H1 (cell line): ENCODE data around the gene DLL1. TPM values are rescaled to one million over a fixed set of nuclear protein-coding genes. Genes with fewer than 3 reads are reported as not detected.

Experiments used
- CTCF ChIA-PET: fragments of 300-600 bp; sonication (Branson Sonifier 250); formaldehyde crosslinking; loops from one replicate; lab custom pipeline; 2021; ENCODE audit not compliant: partially characterized antibody; lab: Charles Lee
- POLR2A ChIA-PET: fragments of 300-600 bp; sonication (Branson Sonifier 250); formaldehyde crosslinking; loops from one replicate; lab custom pipeline; 2021; ENCODE audit warnings: inconsistent platforms; ENCODE audit not compliant: partially characterized antibody; lab: Charles Lee
- DNase-seq, 2 experiments: peaks; one replicate each; pipeline versions ENCODE4 v3.0.0 to v3.0.0-alpha.2; 2010 to 2022; ENCODE audit warnings: low spot score in 2 of 2, low read depth in 1 of 2, mixed read lengths in 1 of 2
- FAIRE-seq: peaks from 2 replicates; lab custom pipeline; 2011; peaks lifted over from hg19 to GRCh38; lab: Jason Lieb, UNC
- H2AFZ ChIP-seq: 2 replicates; pipeline ENCODE4 v1.8.1; 2012; ENCODE audit warnings: low read length, inconsistent platforms
- H2AK5ac ChIP-seq: 2 replicates; pipeline ENCODE4 v1.6.1; 2013; ENCODE audit warnings: low read depth, low read length
- H2BK120ac ChIP-seq: replicated peaks from 2 replicates; pipeline ENCODE3; 2013; ENCODE audit warnings: low read depth, low read length, inconsistent platforms
- H2BK12ac ChIP-seq: 2 replicates; pipeline ENCODE4 v1.6.1; 2013; ENCODE audit warnings: low read depth, low read length
- H2BK15ac ChIP-seq: 2 replicates; pipeline ENCODE4 v1.6.1; 2013; ENCODE audit warnings: low read length
- H2BK20ac ChIP-seq: 2 replicates; pipeline ENCODE4 v1.6.1; 2013; ENCODE audit warnings: low read length
- H2BK5ac ChIP-seq: 2 replicates; pipeline ENCODE4 v1.6.1; 2013; ENCODE audit warnings: low read depth, low read length
- H3K14ac ChIP-seq: 2 replicates; pipeline ENCODE4 v1.6.1; 2013; ENCODE audit warnings: inconsistent platforms; ENCODE audit not compliant: insufficient read length
- H3K18ac ChIP-seq: 2 replicates; pipeline ENCODE4 v1.6.1; 2013; ENCODE audit warnings: low read length; ENCODE audit errors: extremely low read depth
- H3K23ac ChIP-seq: 2 replicates; pipeline ENCODE4 v1.6.1; 2013; ENCODE audit warnings: inconsistent platforms; ENCODE audit not compliant: insufficient read length
- H3K23me2 ChIP-seq: 2 replicates; pipeline ENCODE4 v1.6.1; 2013; ENCODE audit warnings: low read depth, low read length
- H3K27ac ChIP-seq: 2 replicates; pipeline ENCODE4 v1.6.1; 2011; ENCODE audit warnings: low read depth, low read length, inconsistent platforms
- H3K27me3 ChIP-seq, 4 experiments: replicated peaks in 1 of 4; 1 replicate in 1 of 4; 2 replicates in 3 of 4; pipeline versions ENCODE4 v1.6.1 to v1.8.1; 2011 to 2013; ENCODE audit warnings: low read length in 3 of 4, mild to moderate bottlenecking in 3 of 4, inconsistent platforms in 2 of 4, mixed read lengths in 2 of 4, moderate library complexity in 1 of 4; ENCODE audit not compliant: control insufficient read depth in 3 of 4, insufficient read depth in 3 of 4; ENCODE audit errors: extremely low read depth in 1 of 4
- H3K36me3 ChIP-seq, 4 experiments: 2 replicates each; pipeline versions ENCODE4 v1.6.1 to v1.8.1; 2011 to 2013; ENCODE audit warnings: mild to moderate bottlenecking in 4 of 4, low read length in 3 of 4, moderate library complexity in 2 of 4, control low read depth in 1 of 4, inconsistent platforms in 1 of 4; ENCODE audit not compliant: insufficient read depth in 4 of 4, control insufficient read depth in 2 of 4
- H3K4ac ChIP-seq: replicated peaks from 2 replicates; pipeline ENCODE3; 2013; ENCODE audit warnings: low read length, low read depth, mixed read lengths, inconsistent platforms; ENCODE audit not compliant: insufficient read length
- H3K4me1 ChIP-seq, 4 experiments: replicated peaks in 1 of 4; 1 replicate in 1 of 4; 2 replicates in 3 of 4; pipeline versions ENCODE4 v1.6.1 to v1.8.1; 2011 to 2013; ENCODE audit warnings: low read length in 3 of 4, inconsistent platforms in 2 of 4, mixed read lengths in 1 of 4; ENCODE audit not compliant: insufficient read depth in 4 of 4, control insufficient read depth in 3 of 4
- H3K4me2 ChIP-seq, 2 experiments: 2 replicates each; pipeline versions ENCODE4 v1.6.1 to v1.8.1; 2011 to 2013; ENCODE audit warnings: low read depth in 2 of 2, low read length in 2 of 2, control low read depth in 1 of 2, inconsistent platforms in 1 of 2, mild to moderate bottlenecking in 1 of 2; ENCODE audit not compliant: insufficient read depth in 1 of 2
- H3K4me3 ChIP-seq, 4 experiments: fragments of 200-600, 300-600 bp in 1 of 4; sonication (generic), shearing (Covaris generic), sonication (Bioruptor Twin) in 1 of 4; 2 replicates each; pipeline versions ENCODE4 v1.5.1 to v1.8.1; 2011 to 2016; ENCODE audit warnings: low read length in 4 of 4, low read depth in 3 of 4, control low read depth in 2 of 4, inconsistent platforms in 2 of 4, mild to moderate bottlenecking in 2 of 4, mixed read lengths in 1 of 4, moderate library complexity in 1 of 4; ENCODE audit not compliant: insufficient read depth in 2 of 4; ENCODE audit errors: extremely low read depth in 1 of 4
- H3K56ac ChIP-seq: replicated peaks from 2 replicates; pipeline ENCODE3; 2013; ENCODE audit warnings: low read depth, mild to moderate bottlenecking, mixed read lengths, low read length, inconsistent platforms; ENCODE audit not compliant: insufficient read length
- H3K79me1 ChIP-seq: 2 replicates; pipeline ENCODE4 v1.6.1; 2013; ENCODE audit warnings: low read depth, low read length, control low read depth
- H3K79me2 ChIP-seq, 2 experiments: 2 replicates each; pipeline versions ENCODE4 v1.6.1 to v1.8.1; 2012 to 2013; ENCODE audit warnings: low read length in 2 of 2, mild to moderate bottlenecking in 2 of 2, inconsistent platforms in 1 of 2; ENCODE audit not compliant: insufficient read depth in 2 of 2, control insufficient read depth in 1 of 2
- H3K9ac ChIP-seq, 4 experiments: replicated peaks in 1 of 4; 1 replicate in 1 of 4; 2 replicates in 3 of 4; pipeline versions ENCODE4 v1.6.1 to v1.8.1; 2011 to 2013; ENCODE audit warnings: low read depth in 3 of 4, low read length in 3 of 4, control low read depth in 2 of 4, mild to moderate bottlenecking in 2 of 4, moderate library complexity in 2 of 4, inconsistent platforms in 1 of 4; ENCODE audit errors: extremely low read depth in 1 of 4
- H3K9me3 ChIP-seq, 2 experiments: 2 replicates each; pipeline versions ENCODE4 v1.6.1 to v1.8.1; 2012 to 2013; ENCODE audit warnings: mild to moderate bottlenecking in 2 of 2, moderate library complexity in 2 of 2, control low read depth in 1 of 2, inconsistent platforms in 1 of 2, low read depth in 1 of 2, low read length in 1 of 2, mixed read lengths in 1 of 2; ENCODE audit not compliant: insufficient read depth in 2 of 2
- H4K20me1 ChIP-seq, 2 experiments: replicated peaks in 1 of 2; 2 replicates each; pipeline versions ENCODE3 to v1.8.1; 2011 to 2013; ENCODE audit warnings: inconsistent platforms in 2 of 2, low read length in 2 of 2, mild to moderate bottlenecking in 1 of 2; ENCODE audit not compliant: insufficient read depth in 2 of 2, control insufficient read depth in 1 of 2
- H4K5ac ChIP-seq: 2 replicates; pipeline ENCODE4 v1.6.1; 2013; ENCODE audit warnings: low read length, low read depth, mixed read lengths, inconsistent platforms; ENCODE audit not compliant: insufficient read length
- H4K8ac ChIP-seq: 2 replicates; pipeline ENCODE4 v1.8.0; 2013; ENCODE audit warnings: mild to moderate bottlenecking, moderate library complexity, low read length, inconsistent platforms; ENCODE audit not compliant: insufficient read depth; ENCODE audit errors: extremely low read depth
- H4K91ac ChIP-seq: replicated peaks from 2 replicates; pipeline ENCODE3; 2013; ENCODE audit warnings: low read length, mixed read lengths, inconsistent platforms; ENCODE audit not compliant: insufficient read length
- ASH2L ChIP-seq: fragments of 200-600, 300-600 bp; sonication (generic); IDR thresholded peaks from one replicate; pipeline ENCODE4 v1.7.1; 2017; ENCODE audit warnings: low read length
- BACH1 ChIP-seq: IDR thresholded peaks from 2 replicates; pipeline ENCODE4 v1.6.1; 2012; ENCODE audit warnings: low read length, improper control_type of control experiment
- CBX5 ChIP-seq: fragments of 300-800, 300-1000 bp; sonication (generic); IDR thresholded peaks from 2 replicates; pipeline ENCODE4 v1.7.1; 2016; ENCODE audit warnings: antibody characterized with exemption, low read length, low read depth
- E2F6 ChIP-seq: IDR thresholded peaks from 2 replicates; pipeline ENCODE4 v1.6.1; 2012; ENCODE audit warnings: inconsistent platforms
- EZH2 ChIP-seq: fragments of 200-600 bp; sonication (generic); IDR thresholded peaks from 2 replicates; pipeline ENCODE4 v1.7.1; 2012; ENCODE audit warnings: low read depth, mild to moderate bottlenecking, moderate library complexity, low read length, inconsistent platforms; ENCODE audit not compliant: severe bottlenecking
- FOSL1 ChIP-seq: IDR thresholded peaks from 2 replicates; pipeline ENCODE4 v1.6.1; 2011; ENCODE audit warnings: mild to moderate bottlenecking, low read depth, low read length, moderate library complexity; ENCODE audit not compliant: insufficient read depth
- PHF8 ChIP-seq: fragments of 200-600 bp; sonication (generic); conservative IDR thresholded peaks from 2 replicates; pipeline ENCODE4 v1.7.1; 2012; ENCODE audit warnings: low read depth, mild to moderate bottlenecking, inconsistent platforms, low read length, moderate library complexity
- RXRA ChIP-seq: IDR thresholded peaks from 2 replicates; pipeline ENCODE4 v1.6.1; 2011; ENCODE audit warnings: low read depth, mild to moderate bottlenecking, low read length, moderate library complexity; ENCODE audit not compliant: insufficient read depth
- SUZ12 ChIP-seq: fragments of 200-600 bp; sonication (generic); IDR thresholded peaks from 2 replicates; pipeline ENCODE4 v1.6.1; 2012; ENCODE audit warnings: mild to moderate bottlenecking, inconsistent platforms, low read length, moderate library complexity, mixed read lengths
- TEAD4 ChIP-seq: IDR thresholded peaks from 2 replicates; pipeline ENCODE4 v1.6.1; 2012; ENCODE audit warnings: low read depth, low read length, inconsistent platforms, mixed read lengths
- WGBS, 2 experiments: shearing (Covaris generic) in 1 of 2; methylation state at CpG; one replicate each; pipeline versions ENCODE4 v1.1.6 to v1.1.7; 2013 to 2015; ENCODE audit warnings: low lambda C conversion rate in 2 of 2, mixed read lengths in 2 of 2, inconsistent platforms in 1 of 2, low coverage in 1 of 2, missing lambda C conversion rate in 1 of 2; ENCODE audit not compliant: insufficient replicate concordance in 2 of 2, insufficient coverage in 1 of 2, insufficient read length in 1 of 2; ENCODE audit errors: extremely low coverage in 1 of 2, missing lambda C conversion rate in 1 of 2; 5-methylcytosine and 5-hydroxymethylcytosine counted together
- polyA plus RNA-seq, 7 experiments: library from polyadenylated mRNA; depleted of rRNA in 3 of 7; stranded (reverse) in 5 of 7; unstranded in 2 of 7; fragments of >200 nt in 5 of 7; fragments of 200-250 nt in 2 of 7; gene quantifications; 1 replicate in 5 of 7; 2 replicates in 1 of 7; 4 replicates in 1 of 7; pipeline versions ENCODE4 v1.2.1 to v1.2.3, GENCODE V29; 2011 to 2013; ENCODE audit warnings: missing spikeins in 2 of 7, mixed read lengths in 2 of 7
- total RNA-seq: library from RNA; stranded (reverse); fragmentation: NEBNext Ultra II Directional; extraction: Animal tissue kit (Norgen Biotek cat#: 25700); gene quantifications from 2 replicates; pipeline ENCODE4 v1.2.1, GENCODE V29; 2021

Gene DLL1
- total and polyA plus RNA-seq, 2 of the 8 experiments (the other 6 are each of a cell fraction or from before 2014, with no cell fraction given), result 1.7 to 3.8 TPM

GRCh38 chr6:170291271-170292110 is 613 bp upstream of the DLL1 start:
- Histone ChIP-seq H3K56ac (no peak overlapping the region), H3K4me1 (peaks cover 21 to 53% (median 28%) of the 10 kb centered on the region in 4 experiments), H3K27ac (no peak overlapping the region), H4K91ac (no peak overlapping the region), H2BK15ac (no peak overlapping the region), H3K23ac (no peak overlapping the region), H3K14ac (no peak overlapping the region), H3K9ac (peak overlapping the region in 2 of 4 experiments; percentile 20 to 33; a peak in 1 of 7 replicates), H3K27me3 (peaks cover 55 to 86% (median 77%) of the 10 kb centered on the region in 4 experiments), H2BK5ac (no peak overlapping the region), H3K4me2 (peak overlapping the region; percentile 94 to 99), H2BK20ac (no peak overlapping the region), H3K23me2 (peaks cover 28% of the 10 kb centered on the region; the same call in 1 of the 2 replicates), H2AK5ac (no peak overlapping the region), H2BK120ac (no peak overlapping the region), H3K18ac (no peak overlapping the region; the same call in 1 of the 2 replicates), H4K5ac (no peak overlapping the region), H3K4ac (no peak overlapping the region), H3K79me2 (no peaks in the 10 kb centered on the region), H3K36me3 (peaks cover 2 to 10% (median 7%) of the 10 kb centered on the region in 4 experiments; a peak in 4 of 8 replicates), H4K20me1 (peaks cover 8 to 17% of the 10 kb centered on the region in 2 experiments), H3K4me3 (peak overlapping the region; percentile 48 to 77 (median 66)), H2AFZ (0 out of 2 replicates have a peak overlapping the region, but pooled peaks have one; percentile 36), H3K79me1 (no peaks in the 10 kb centered on the region), H4K8ac (peak overlapping the region; percentile 79), H3K9me3 (no peaks in the 10 kb centered on the region), H2BK12ac (no peak overlapping the region)
- ChIA-PET POLR2A (interaction anchor here (0.6 to 3.3 kb wide), 18 partner anchors 12 to 571 kb away, joined by 3 to 17 read pairs (median 4); partner anchors contain the start of gene FAM120B), CTCF (interaction anchor here (0.5 to 1.7 kb wide), 7 partner anchors 15 to 499 kb away, joined by 3 to 5 read pairs (median 4); no protein-coding TSS in a partner anchor)
- FAIRE-seq (no peak), DNase-seq (peak; percentile 67 to 88)
- 2% methylated on average over 41 of the region's 87 CpGs; no CpG with 5 or more reads in 1 of the 2 experiments for WGBS, 2 experiments
- TF ChIP-seq EZH2 (peak; percentile 2), TEAD4 (no peak), CBX5 (no peak), ASH2L (peak; percentile 81), SUZ12 (peak; percentile 17; the same call in 1 of the 2 replicates), RXRA (no peak), FOSL1 (0 out of 2 replicates have a peak, but pooled peaks have one; percentile 2), BACH1 (no peak), E2F6 (peak; percentile 68), PHF8 (no peak)
